PC-9 (cell line): ENCODE results near the gene ZNF468. TPM values are rescaled to one million over a fixed set of nuclear protein-coding genes. Genes with fewer than 3 reads are reported as not detected.
"Not testable (repeated sequence)": the region's sequence is repeated elsewhere in the genome, so short reads cannot be mapped to it uniquely, and the experiment has no call there.

Experiments used
- BruUV-seq: library from RNA; stranded (reverse); fragments of 400-500 nt; replicated peaks from 2 replicates; lab custom pipeline; 2021; lab: Mats Ljungman, UMichigan
- CTCF ChIA-PET: fragments of 300-600 bp; sonication (Branson Sonifier 250); formaldehyde crosslinking; loops from one replicate; lab custom pipeline; 2022; ENCODE audit warnings: antibody characterized with exemption; lab: Charles Lee
- POLR2A ChIA-PET: fragments of 300-600 bp; sonication (Branson Sonifier 250); formaldehyde crosslinking; loops from one replicate; lab custom pipeline; 2022; ENCODE audit warnings: antibody characterized with exemption; ENCODE audit not compliant: unreplicated experiment; lab: Charles Lee
- DNase-seq, 2 experiments: peaks; one replicate each; pipeline versions ENCODE4 v3.0.0 to v3.0.0-alpha.2; 2015 to 2022; ENCODE audit warnings: mixed read lengths in 1 of 2
- H2AFZ ChIP-seq: fragments of 200-600 bp; sonication (generic); 2 replicates; pipeline ENCODE4 v1.8.1; 2017; ENCODE audit warnings: antibody characterized with exemption
- H3F3A ChIP-seq: fragments of 200-600 bp; sonication (generic); 2 replicates; pipeline ENCODE4 v1.8.1; 2017; ENCODE audit warnings: antibody characterized with exemption, mild to moderate bottlenecking, low read depth; ENCODE audit not compliant: insufficient read depth
- H3K27ac ChIP-seq: fragments of 200-600 bp; sonication (generic); 2 replicates; pipeline ENCODE4 v1.6.1; 2016; ENCODE audit warnings: mixed run types
- H3K27me3 ChIP-seq: fragments of 200-600 bp; sonication (generic); 2 replicates; pipeline ENCODE4 v1.6.1; 2016; ENCODE audit warnings: low read depth, mixed run types; ENCODE audit not compliant: insufficient read depth
- H3K36me3 ChIP-seq: fragments of 200-600 bp; sonication (generic); 2 replicates; pipeline ENCODE4 v1.6.1; 2016; ENCODE audit warnings: low read depth, mixed run types
- H3K4me1 ChIP-seq: fragments of 200-600 bp; sonication (generic); replicated peaks from 2 replicates; pipeline ENCODE4 v1.6.1; 2016; ENCODE audit warnings: mixed run types; ENCODE audit not compliant: insufficient read depth
- H3K4me2 ChIP-seq: fragments of 200-600 bp; sonication (generic); 2 replicates; pipeline ENCODE4 v1.6.1; 2017; ENCODE audit warnings: mixed run types
- H3K4me3 ChIP-seq: fragments of 200-600 bp; sonication (generic); 2 replicates; pipeline ENCODE4 v1.6.1; 2016; ENCODE audit warnings: mixed run types
- H3K79me2 ChIP-seq: fragments of 200-600 bp; sonication (generic); 2 replicates; pipeline ENCODE4 v1.6.1; 2017; ENCODE audit warnings: low read depth, mixed run types
- H3K9me2 ChIP-seq: fragments of 200-600 bp; sonication (generic); 2 replicates; pipeline ENCODE4 v1.8.1; 2017; ENCODE audit warnings: mild to moderate bottlenecking; ENCODE audit not compliant: insufficient read depth
- H3K9me3 ChIP-seq: fragments of 200-600 bp; sonication (generic); 2 replicates; pipeline ENCODE4 v1.8.1; 2016; ENCODE audit warnings: low read depth; ENCODE audit not compliant: insufficient read depth
- H4K20me1 ChIP-seq: fragments of 200-600 bp; sonication (generic); 2 replicates; pipeline ENCODE4 v1.8.1; 2017; ENCODE audit not compliant: insufficient read depth
- CTCF ChIP-seq: fragments of 200-600 bp; sonication (generic); conservative IDR thresholded peaks from 2 replicates; pipeline ENCODE4 v1.6.1; 2017; ENCODE audit warnings: mixed run types, antibody characterized with exemption, mild to moderate bottlenecking, moderate library complexity
- EZH2 ChIP-seq: fragments of 200-600 bp; sonication (generic); IDR thresholded peaks from 2 replicates; pipeline ENCODE4 v1.8.0; 2017; ENCODE audit warnings: antibody characterized with exemption, low read depth
- intact Hi-C: fragments of 100-400 bp; cut with micrococcal nuclease; formaldehyde crosslinking; loops from one replicate; pipeline ENCODE4 v1.10.0; 2022; ENCODE audit not compliant: unreplicated experiment
- total RNA-seq: library from RNA; stranded (reverse); gene quantifications from 2 replicates; pipeline ENCODE4 v1.2.3, GENCODE V29; 2021

Gene ZNF468
- total RNA-seq, 1 experiment from 2014 or later = 29.0 TPM

- no peaks in the 10 kb centered on the region for H3K9me2 ChIP-seq
- H3K4me1 ChIP-seq = no peaks in the 10 kb centered on the region
- no peak overlapping the region for H3K27ac ChIP-seq
- peaks cover 1% of the 10 kb centered on the region; the same call in 1 of the 2 replicates for H3K79me2 ChIP-seq
- no peaks in the 10 kb centered on the region for H3K27me3 ChIP-seq
- TF ChIP-seq CTCF = no peak
- TF ChIP-seq EZH2 = no peak
- H3K4me3 ChIP-seq = no peak overlapping the region
- ChIA-PET CTCF (no interaction called here), POLR2A (no interaction called here)
- peaks cover 25% of the 10 kb centered on the region for H3K9me3 ChIP-seq
- intact Hi-C loops = no loop called here
- BruUV-seq = no TSS peak
- H3K36me3 ChIP-seq = no peaks in the 10 kb centered on the region
- H3F3A ChIP-seq = no peaks in the 10 kb centered on the region
- no peaks in the 10 kb centered on the region for H4K20me1 ChIP-seq
- no peak for DNase-seq
- H2AFZ ChIP-seq = no peak overlapping the region
- H3K4me2 ChIP-seq = no peak overlapping the region
Observed at GRCh38 chr19:52825765-52826164, 31.7 kb downstream of the ZNF468 start.

- no peaks in the 10 kb centered on the region for H3F3A ChIP-seq
- H3K9me2 ChIP-seq = no peaks in the 10 kb centered on the region
- no peak overlapping the region for H3K4me2 ChIP-seq
- TF ChIP-seq CTCF = no peak
- no peak for TF ChIP-seq EZH2
- no peak overlapping the region for H3K4me3 ChIP-seq
- H3K79me2 ChIP-seq = peaks cover 7% of the 10 kb centered on the region; the same call in 1 of the 2 replicates
- peaks cover 25% of the 10 kb centered on the region for H3K9me3 ChIP-seq
- ChIA-PET CTCF (no interaction called here), POLR2A (no interaction called here)
- H3K4me1 ChIP-seq = no peaks in the 10 kb centered on the region
- BruUV-seq = no TSS peak
- no peak overlapping the region for H3K27ac ChIP-seq
- no peaks in the 10 kb centered on the region for H3K27me3 ChIP-seq
- no peak overlapping the region for H2AFZ ChIP-seq
- intact Hi-C loops = no loop called here
- no peaks in the 10 kb centered on the region for H3K36me3 ChIP-seq
- no peak for DNase-seq
- H4K20me1 ChIP-seq = no peaks in the 10 kb centered on the region
Observed at GRCh38 chr19:52823676-52824075, 33.7 kb downstream of the ZNF468 start.

GRCh38 chr19:52821204-52821960 lies 36.0 kb downstream of the ZNF468 start, which contains the start of gene ZNF28:
ZNF28 (minus strand) TSS chr19:52821633; CDS start chr19:52817958, 3,675 bp downstream.
- H3K79me2 ChIP-seq, H4K20me1 ChIP-seq, H3K27me3 ChIP-seq, H3F3A ChIP-seq, intact Hi-C loops, H3K9me2 ChIP-seq, H3K4me1 ChIP-seq, POLR2A ChIA-PET, BruUV-seq, H3K27ac ChIP-seq: not testable (repeated sequence)
- CTCF ChIA-PET = interaction anchor here (0.7 kb wide), 1 partner anchor 221 kb away, joined by 4 read pairs; no protein-coding TSS in a partner anchor
- peaks cover 22% of the 10 kb centered on the region for H3K9me3 ChIP-seq
- H3K4me3 ChIP-seq = peak within 1 kb of the TSS; percentile 92
- peaks cover 11% of the 10 kb centered on the region; the same call in 1 of the 2 replicates for H3K36me3 ChIP-seq
- peak in 1 of 2 experiments; percentile 67 for DNase-seq
- H3K4me2 ChIP-seq = peak within 1 kb of the TSS; percentile 93
- H2AFZ ChIP-seq = peak within 1 kb of the TSS; percentile 100

GRCh38 chr19:52820472-52821203 lies 36.8 kb downstream of the ZNF468 start:
- Histone ChIP-seq H2AFZ (peak overlapping the region; percentile 100), H3K4me2 (peak overlapping the region; percentile 93), H3K36me3 (peaks cover 11% of the 10 kb centered on the region; the same call in 1 of the 2 replicates), H3K9me3 (peaks cover 22% of the 10 kb centered on the region), H3K4me3 (peak overlapping the region; percentile 92)
- H3K79me2 ChIP-seq, H3K27me3 ChIP-seq, H4K20me1 ChIP-seq, H3K27ac ChIP-seq, POLR2A ChIA-PET, H3K4me1 ChIP-seq, H3F3A ChIP-seq, intact Hi-C loops, H3K9me2 ChIP-seq: not testable (repeated sequence)
- CTCF ChIA-PET = interaction anchor here (0.7 kb wide), 1 partner anchor 222 kb away, joined by 4 read pairs; no protein-coding TSS in a partner anchor
- DNase-seq = peak in 1 of 2 experiments; percentile 21
- TSS peak; percentile 86 for BruUV-seq
